Fibroblast of lung (primary cell): ENCODE data around the gene TXK. TPM values are rescaled to one million over a fixed set of nuclear protein-coding genes. Genes with fewer than 3 reads are reported as not detected.

Experiments used
- DNase-seq, 2 donors: peaks; one replicate each; pipeline versions ENCODE4 v3.0.0 to v3.0.0-alpha.2; 2010; ENCODE audit warnings: low read depth in 2 of 2
- H2AFZ ChIP-seq: 2 replicates; pipeline ENCODE4 v1.5.1; 2012; ENCODE audit warnings: low read length, control low read depth, inconsistent platforms
- H3K27ac ChIP-seq: 2 replicates; pipeline ENCODE4 v1.5.1; 2011; ENCODE audit warnings: low read length, control low read depth; ENCODE audit not compliant: insufficient read depth
- H3K27me3 ChIP-seq: 2 replicates; pipeline ENCODE4 v1.5.1; 2011; ENCODE audit warnings: mild to moderate bottlenecking, low read length; ENCODE audit not compliant: control insufficient read depth, insufficient read depth
- H3K36me3 ChIP-seq: 2 replicates; pipeline ENCODE4 v1.5.1; 2011; ENCODE audit warnings: low read length; ENCODE audit not compliant: control insufficient read depth, insufficient read depth
- H3K4me1 ChIP-seq: 2 replicates; pipeline ENCODE4 v1.5.1; 2011; ENCODE audit warnings: low read length; ENCODE audit not compliant: control insufficient read depth, insufficient read depth; ENCODE audit errors: extremely low read depth
- H3K4me2 ChIP-seq: 2 replicates; pipeline ENCODE4 v1.5.1; 2011; ENCODE audit warnings: low read length, control low read depth; ENCODE audit not compliant: insufficient read depth; ENCODE audit errors: extremely low read depth
- H3K4me3 ChIP-seq, 4 experiments: fragments of 200-600 bp in 1 of 4; sonication (generic) in 1 of 4; replicated peaks in 1 of 4; 2 replicates each; pipeline ENCODE4 v1.5.1; 2011 to 2016; ENCODE audit warnings: low read length in 4 of 4, low read depth in 3 of 4, mild to moderate bottlenecking in 3 of 4, control low read depth in 2 of 4, inconsistent platforms in 1 of 4, mixed read lengths in 1 of 4; ENCODE audit not compliant: insufficient read depth in 1 of 4; ENCODE audit errors: control extremely low read depth in 1 of 4
- H3K79me2 ChIP-seq: 2 replicates; pipeline ENCODE4 v1.5.1; 2012; ENCODE audit warnings: mild to moderate bottlenecking, low read length, inconsistent platforms; ENCODE audit not compliant: control insufficient read depth, insufficient read depth
- H3K9ac ChIP-seq: 2 replicates; pipeline ENCODE4 v1.5.1; 2011; ENCODE audit warnings: mild to moderate bottlenecking, low read length, control low read depth; ENCODE audit not compliant: insufficient read depth
- H3K9me3 ChIP-seq: 2 replicates; pipeline ENCODE4 v1.5.1; 2012; ENCODE audit warnings: low read depth, low read length; ENCODE audit not compliant: control insufficient read depth, insufficient read depth
- H4K20me1 ChIP-seq: 2 replicates; pipeline ENCODE4 v1.5.1; 2011; ENCODE audit warnings: low read length; ENCODE audit not compliant: control insufficient read depth, insufficient read depth; ENCODE audit errors: extremely low read depth
- CTCF ChIP-seq, 2 donors: IDR thresholded peaks in 1 of 2; conservative IDR thresholded peaks in 1 of 2; 1 replicate in 1 of 2; 2 replicates in 1 of 2; pipeline ENCODE4 v1.5.1; 2011 to 2012; ENCODE audit warnings: low read length in 2 of 2, control low read depth in 1 of 2, inconsistent platforms in 1 of 2, low read depth in 1 of 2, mild to moderate bottlenecking in 1 of 2
- EZH2 ChIP-seq: IDR thresholded peaks from 2 replicates; pipeline ENCODE4 v1.5.1; 2012; ENCODE audit warnings: low read length, control low read depth, mild to moderate bottlenecking; ENCODE audit errors: missing control alignments
- polyA plus RNA-seq, 2 donors: library from polyadenylated mRNA; depleted of rRNA in 1 of 2; stranded (reverse) in 1 of 2; unstranded in 1 of 2; fragments of >200 nt; gene quantifications; 2 replicates each; pipeline ENCODE4 v1.2.1, GENCODE V29; 2011 to 2012; ENCODE audit warnings: missing spikeins in 1 of 2
- total RNA-seq: library from RNA; depleted of rRNA; stranded (reverse); fragments of >200 nt; gene quantifications from 2 replicates; pipeline ENCODE4 v1.2.1, GENCODE V29; 2014

Gene TXK
- total and polyA plus RNA-seq, 2 donors (not counting 1 experiment from before 2014, with no cell fraction given): 0.05 to 0.66 TPM

- no peak for DNase-seq
- no peaks in the 10 kb centered on the region for H4K20me1 ChIP-seq
- no peak for TF ChIP-seq EZH2
- TF ChIP-seq CTCF (conservative IDR thresholded peaks at IDR 0.05 in 1 of 2, IDR thresholded peaks at IDR 0.05 in 1 of 2; ENCODE audit: low read depth in 1 of 2, low read length in 2 of 2): no peak
- H3K4me1 ChIP-seq: peaks cover 5% of the 10 kb centered on the region
- no peaks in the 10 kb centered on the region for H3K36me3 ChIP-seq
- H3K4me2 ChIP-seq: no peak overlapping the region
- no peaks in the 10 kb centered on the region for H3K9me3 ChIP-seq
- no peak overlapping the region for H2AFZ ChIP-seq
- H3K27me3 ChIP-seq: no peaks in the 10 kb centered on the region
- H3K4me3 ChIP-seq: no peak overlapping the region
- H3K9ac ChIP-seq: no peak overlapping the region
- no peaks in the 10 kb centered on the region for H3K79me2 ChIP-seq
- no peak overlapping the region for H3K27ac ChIP-seq
Measured at GRCh38 chr4:48122756-48123155, 11.3 kb downstream of the TXK start.

GRCh38 chr4:48121180-48121579 is 12.9 kb downstream of the TXK start:
- Histone ChIP-seq H3K36me3 (no peaks in the 10 kb centered on the region), H3K79me2 (no peaks in the 10 kb centered on the region), H4K20me1 (no peaks in the 10 kb centered on the region), H3K4me1 (no peaks in the 10 kb centered on the region), H3K9me3 (no peaks in the 10 kb centered on the region), H3K9ac (no peak overlapping the region), H2AFZ (no peak overlapping the region), H3K27me3 (no peaks in the 10 kb centered on the region), H3K27ac (no peak overlapping the region), H3K4me2 (no peak overlapping the region), H3K4me3 (no peak overlapping the region)
- TF ChIP-seq CTCF (conservative IDR thresholded peaks at IDR 0.05 in 1 of 2, IDR thresholded peaks at IDR 0.05 in 1 of 2; ENCODE audit: low read depth in 1 of 2, low read length in 2 of 2) (no peak), EZH2 (no peak)
- no peak for DNase-seq

GRCh38 chr4:48120132-48120531 is 13.9 kb downstream of the TXK start:
- no peaks in the 10 kb centered on the region for H3K4me1 ChIP-seq
- TF ChIP-seq CTCF (conservative IDR thresholded peaks at IDR 0.05 in 1 of 2, IDR thresholded peaks at IDR 0.05 in 1 of 2; ENCODE audit: low read depth in 1 of 2, low read length in 2 of 2) (no peak), EZH2 (no peak)
- no peak overlapping the region for H3K9ac ChIP-seq
- H4K20me1 ChIP-seq: no peaks in the 10 kb centered on the region
- no peak overlapping the region for H3K4me3 ChIP-seq
- no peak overlapping the region for H3K27ac ChIP-seq
- no peaks in the 10 kb centered on the region for H3K27me3 ChIP-seq
- no peaks in the 10 kb centered on the region for H3K9me3 ChIP-seq
- H2AFZ ChIP-seq: no peak overlapping the region
- H3K4me2 ChIP-seq: no peak overlapping the region
- H3K36me3 ChIP-seq: no peaks in the 10 kb centered on the region
- H3K79me2 ChIP-seq: no peaks in the 10 kb centered on the region
- DNase-seq: no peak
